Skin epidermis (tissue), 12 donors: Measurements from ENCODE around the gene RTEL1.
"Not testable (repeated sequence)": the region's sequence is repeated elsewhere in the genome, so short reads cannot be mapped to it uniquely, and the experiment has no call there.

ENCODE experiments used
- H3K27ac ChIP-seq, 21 experiments: fragments of 200-600 bp; sonication (generic) in 11 of 21; one replicate each; pipeline ENCODE4 v1.5.0; 2020; ENCODE audit warnings: mild to moderate bottlenecking in 3 of 21, inconsistent platforms in 2 of 21, moderate library complexity in 2 of 21
- H3K4me3 ChIP-seq, 7 experiments: fragments of 200-600 bp; sonication (generic) in 2 of 7; one replicate each; pipeline ENCODE4 v1.5.0; 2020; ENCODE audit warnings: inconsistent platforms in 2 of 7, mild to moderate bottlenecking in 2 of 7, moderate library complexity in 1 of 7

The RTEL1 gene

GRCh38 chr20:63661959-63662812 lies 4.1 kb downstream of the RTEL1 start:
- H3K27ac ChIP-seq = no peak overlapping the region
- no peak overlapping the region for H3K4me3 ChIP-seq

GRCh38 chr20:63662813-63663189 lies 4.7 kb downstream of the RTEL1 start:
- Histone ChIP-seq H3K4me3 (no peak overlapping the region), H3K27ac (no peak overlapping the region)

- Histone ChIP-seq H3K4me3 (no peak overlapping the region), H3K27ac (no peak overlapping the region)
These were observed 5.4 kb downstream of the RTEL1 start for GRCh38 chr20:63663332-63664066.

- Histone ChIP-seq H3K27ac (no peak overlapping the region), H3K4me3 (no peak overlapping the region)
These were observed 6.2 kb downstream of the RTEL1 start for GRCh38 chr20:63664143-63664851.

- Histone ChIP-seq H3K27ac (peak overlapping the region in 1 of 21 experiments; percentile 44), H3K4me3 (no peak overlapping the region)
These were observed 6.9 kb downstream of the RTEL1 start for GRCh38 chr20:63664861-63665594.

- Histone ChIP-seq H3K4me3 (no peak overlapping the region), H3K27ac (peak overlapping the region in 1 of 21 experiments; percentile 44)
These were observed 7.6 kb downstream of the RTEL1 start for GRCh38 chr20:63665708-63666107.

GRCh38 chr20:63667858-63668257 lies 9.7 kb downstream of the RTEL1 start:
- Histone ChIP-seq H3K27ac (no peak overlapping the region), H3K4me3 (no peak overlapping the region)

- Histone ChIP-seq H3K4me3 (no peak overlapping the region), H3K27ac (no peak overlapping the region)
These were observed 10.2 kb downstream of the RTEL1 start for GRCh38 chr20:63668351-63668750.

- not testable (repeated sequence) for H3K4me3 ChIP-seq, H3K27ac ChIP-seq
These were observed 13.6 kb downstream of the RTEL1 start for GRCh38 chr20:63671695-63672094.

GRCh38 chr20:63672666-63673065 lies 14.6 kb downstream of the RTEL1 start:
- Histone ChIP-seq H3K4me3 (no peak overlapping the region), H3K27ac (no peak overlapping the region)

- H3K27ac ChIP-seq = no peak overlapping the region
These were observed 15.8 kb downstream of the RTEL1 start for GRCh38 chr20:63673951-63674350.

GRCh38 chr20:63675681-63676368 lies 17.7 kb downstream of the RTEL1 start:
- Histone ChIP-seq H3K4me3 (no peak overlapping the region), H3K27ac (no peak overlapping the region)

More at GRCh38 chr20:63673951-63674350, 15.8 kb downstream of the RTEL1 start:
- H3K4me3 ChIP-seq = no peak overlapping the region

- Histone ChIP-seq H3K4me3 (no peak overlapping the region), H3K27ac (peak overlapping the region in 2 of 21 experiments; percentile 14 to 65)
These were observed 20.0 kb downstream of the RTEL1 start for GRCh38 chr20:63678071-63678470.

GRCh38 chr20:63678667-63679465 lies 20.8 kb downstream of the RTEL1 start:
- no peak overlapping the region for H3K27ac ChIP-seq
- H3K4me3 ChIP-seq = no peak overlapping the region

GRCh38 chr20:63679799-63680305 lies 21.7 kb downstream of the RTEL1 start:
- H3K27ac ChIP-seq = peak overlapping the region in 2 of 21 experiments; percentile 10 to 72
- no peak overlapping the region for H3K4me3 ChIP-seq

GRCh38 chr20:63680427-63680826 lies 22.3 kb downstream of the RTEL1 start:
- Histone ChIP-seq H3K27ac (peak overlapping the region in 1 of 21 experiments; percentile 72), H3K4me3 (no peak overlapping the region)

GRCh38 chr20:63680857-63681608 lies 22.9 kb downstream of the RTEL1 start:
- H3K4me3 ChIP-seq = no peak overlapping the region
- H3K27ac ChIP-seq = peak overlapping the region in 10 of 21 experiments; percentile 71 to 94 (median 78)
